IPS-20b (cell line): ENCODE measurements around the gene SLC7A6.

ENCODE experiments used
- H3K27ac ChIP-seq: one replicate; pipeline ENCODE4 v1.5.1; 2013; ENCODE audit warnings: low read length
- H3K27me3 ChIP-seq: 2 replicates; pipeline ENCODE4 v1.6.1; 2013; ENCODE audit warnings: mild to moderate bottlenecking, low read length, inconsistent platforms; ENCODE audit not compliant: insufficient read depth
- H3K36me3 ChIP-seq: 2 replicates; pipeline ENCODE4 v1.6.1; 2013; ENCODE audit warnings: low read depth, mild to moderate bottlenecking, inconsistent platforms, low read length, moderate library complexity; ENCODE audit not compliant: insufficient read depth
- H3K4me1 ChIP-seq: 2 replicates; pipeline ENCODE4 v1.6.1; 2013; ENCODE audit warnings: mild to moderate bottlenecking, control low read depth, inconsistent platforms, low read length, moderate library complexity; ENCODE audit not compliant: insufficient read depth
- H3K4me3 ChIP-seq: 2 replicates; pipeline ENCODE4 v1.5.1; 2013; ENCODE audit warnings: mild to moderate bottlenecking, low read length, inconsistent platforms
- H3K9ac ChIP-seq: 2 replicates; pipeline ENCODE4 v1.6.1; 2013; ENCODE audit warnings: low read depth, mild to moderate bottlenecking, inconsistent platforms, low read length, moderate library complexity
- H3K9me3 ChIP-seq: 2 replicates; pipeline ENCODE4 v1.6.1; 2013; ENCODE audit warnings: mild to moderate bottlenecking, low read depth, low read length, inconsistent platforms; ENCODE audit not compliant: insufficient read depth

The SLC7A6 gene

GRCh38 chr16:68247400-68247799 lies 16.9 kb upstream of the SLC7A6 start:
- no peak overlapping the region for H3K4me3 ChIP-seq
- H3K27me3 ChIP-seq, result peaks cover 22% of the 10 kb centered on the region
- H3K4me1 ChIP-seq, result peaks cover 4% of the 10 kb centered on the region; the same call in 1 of the 2 replicates
- H3K36me3 ChIP-seq, result no peaks in the 10 kb centered on the region
- H3K9ac ChIP-seq, result no peak overlapping the region
- H3K9me3 ChIP-seq, result no peaks in the 10 kb centered on the region
- no peak overlapping the region for H3K27ac ChIP-seq

- peaks cover 4% of the 10 kb centered on the region; the same call in 1 of the 2 replicates for H3K4me1 ChIP-seq
These were observed 16.4 kb upstream of the SLC7A6 start for GRCh38 chr16:68247932-68248331.

GRCh38 chr16:68249371-68249770 lies 15.0 kb upstream of the SLC7A6 start:
- Histone ChIP-seq H3K4me1 (peaks cover 4% of the 10 kb centered on the region; the same call in 1 of the 2 replicates), H3K27ac (no peak overlapping the region), H3K4me3 (no peak overlapping the region), H3K36me3 (no peaks in the 10 kb centered on the region), H3K27me3 (peaks cover 17% of the 10 kb centered on the region), H3K9ac (no peak overlapping the region), H3K9me3 (no peaks in the 10 kb centered on the region)

More at GRCh38 chr16:68247932-68248331, 16.4 kb upstream of the SLC7A6 start:
- H3K36me3 ChIP-seq, result no peaks in the 10 kb centered on the region
- H3K27ac ChIP-seq, result no peak overlapping the region
- no peak overlapping the region for H3K9ac ChIP-seq
- H3K27me3 ChIP-seq, result peaks cover 22% of the 10 kb centered on the region
- H3K4me3 ChIP-seq, result no peak overlapping the region
- H3K9me3 ChIP-seq, result no peaks in the 10 kb centered on the region

- H3K9me3 ChIP-seq, result no peaks in the 10 kb centered on the region
- H3K4me3 ChIP-seq, result no peak overlapping the region
- H3K27ac ChIP-seq, result no peak overlapping the region
- peaks cover under 1% of the 10 kb centered on the region; the same call in 1 of the 2 replicates for H3K4me1 ChIP-seq
- H3K36me3 ChIP-seq, result no peaks in the 10 kb centered on the region
- H3K9ac ChIP-seq, result no peak overlapping the region
- H3K27me3 ChIP-seq, result peaks cover 7% of the 10 kb centered on the region
These were observed 13.4 kb upstream of the SLC7A6 start for GRCh38 chr16:68250951-68251350.

DNA sequence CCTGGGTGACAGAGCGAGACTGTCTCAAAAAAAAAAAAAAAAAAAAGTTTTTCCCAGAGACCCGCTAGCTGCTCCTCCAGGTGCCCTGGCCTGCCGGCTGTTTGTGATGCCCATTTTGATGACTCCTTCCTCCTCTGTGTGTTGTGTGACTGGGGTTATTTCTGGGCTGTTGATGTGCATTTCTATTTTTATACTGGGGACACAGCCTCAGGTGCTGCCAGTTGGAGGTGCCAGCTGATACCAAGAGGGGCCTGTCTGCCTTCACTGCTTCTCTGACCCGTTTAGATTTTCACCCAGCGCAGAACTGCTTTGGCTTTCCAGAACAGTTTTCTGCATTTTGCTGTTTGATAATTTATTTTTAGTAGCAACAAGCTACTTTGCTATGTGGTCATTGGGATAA lies 12.5 kb upstream of the SLC7A6 start:
- no peaks in the 10 kb centered on the region for H3K9me3 ChIP-seq
- no peaks in the 10 kb centered on the region for H3K27me3 ChIP-seq
- no peak overlapping the region for H3K4me3 ChIP-seq
- no peak overlapping the region for H3K27ac ChIP-seq
- H3K9ac ChIP-seq, result no peak overlapping the region
- no peaks in the 10 kb centered on the region for H3K4me1 ChIP-seq
- no peaks in the 10 kb centered on the region for H3K36me3 ChIP-seq

- H3K9me3 ChIP-seq, result no peaks in the 10 kb centered on the region
- H3K9ac ChIP-seq, result no peak overlapping the region
- no peaks in the 10 kb centered on the region for H3K4me1 ChIP-seq
- no peaks in the 10 kb centered on the region for H3K27me3 ChIP-seq
- no peaks in the 10 kb centered on the region for H3K36me3 ChIP-seq
- no peak overlapping the region for H3K4me3 ChIP-seq
- no peak overlapping the region for H3K27ac ChIP-seq
These were observed 11.9 kb upstream of the SLC7A6 start for GRCh38 chr16:68252383-68252782.

GRCh38 chr16:68253721-68254120 lies 10.6 kb upstream of the SLC7A6 start:
- no peak overlapping the region for H3K27ac ChIP-seq

DNA sequence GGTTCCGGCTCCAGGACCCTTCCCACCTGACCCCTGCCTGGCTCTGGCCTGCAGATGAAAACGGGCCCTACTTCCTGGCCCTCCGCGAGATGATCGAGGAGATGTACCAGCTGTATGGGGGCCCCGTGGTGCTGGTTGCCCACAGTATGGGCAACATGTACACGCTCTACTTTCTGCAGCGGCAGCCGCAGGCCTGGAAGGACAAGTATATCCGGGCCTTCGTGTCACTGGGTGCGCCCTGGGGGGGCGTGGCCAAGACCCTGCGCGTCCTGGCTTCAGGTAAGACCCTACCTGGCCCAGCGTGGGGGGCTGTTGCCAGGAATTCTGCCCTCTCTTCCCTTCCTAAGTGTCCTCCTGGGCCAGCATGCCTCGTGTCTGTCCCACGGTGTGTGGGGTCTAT lies 8.6 kb upstream of the SLC7A6 start:
- Histone ChIP-seq H3K4me3 (no peak overlapping the region), H3K27ac (no peak overlapping the region), H3K36me3 (peaks cover 11% of the 10 kb centered on the region), H3K9ac (no peak overlapping the region), H3K9me3 (no peaks in the 10 kb centered on the region), H3K27me3 (no peaks in the 10 kb centered on the region), H3K4me1 (no peaks in the 10 kb centered on the region)

More at GRCh38 chr16:68253721-68254120, 10.6 kb upstream of the SLC7A6 start:
- H3K9me3 ChIP-seq, result no peaks in the 10 kb centered on the region
- no peaks in the 10 kb centered on the region for H3K4me1 ChIP-seq
- H3K27me3 ChIP-seq, result no peaks in the 10 kb centered on the region
- no peak overlapping the region for H3K4me3 ChIP-seq
- H3K36me3 ChIP-seq, result no peaks in the 10 kb centered on the region
- no peak overlapping the region for H3K9ac ChIP-seq

DNA sequence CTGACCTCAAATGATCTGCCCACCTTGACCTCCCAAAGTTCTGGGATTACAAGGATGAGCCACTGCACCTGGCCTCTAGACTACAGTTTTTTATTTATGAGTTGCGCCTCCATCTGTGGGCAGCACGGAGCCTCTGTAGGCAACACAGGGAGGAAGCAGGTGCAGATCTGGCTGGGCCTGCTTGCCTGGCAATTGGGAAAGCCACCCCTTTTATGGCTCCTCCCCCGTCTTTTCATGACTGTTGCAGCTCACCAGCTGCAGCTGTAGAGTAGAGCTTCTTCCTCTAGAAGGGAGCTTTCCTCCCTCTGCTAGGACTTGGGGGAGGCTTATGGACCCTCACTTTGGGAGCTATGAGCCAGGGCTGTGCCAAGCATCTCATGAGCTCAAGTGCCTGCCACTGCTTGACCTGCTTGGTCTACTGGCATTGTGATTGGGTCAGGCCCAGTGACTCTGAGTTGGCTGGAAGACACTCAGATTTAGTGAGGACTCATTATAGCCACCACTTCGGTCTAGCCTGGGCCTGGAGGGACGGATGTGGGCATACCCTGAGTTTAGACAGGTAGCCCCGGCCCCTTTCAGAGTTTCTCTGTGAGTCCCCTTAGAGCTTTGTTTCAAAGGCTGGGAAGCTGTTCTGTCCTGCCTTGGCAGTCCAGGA lies 6.9 kb upstream of the SLC7A6 start:
- no peak overlapping the region for H3K27ac ChIP-seq
- no peak overlapping the region for H3K4me3 ChIP-seq
- H3K27me3 ChIP-seq, result no peaks in the 10 kb centered on the region
- H3K36me3 ChIP-seq, result peaks cover 11% of the 10 kb centered on the region
- no peaks in the 10 kb centered on the region for H3K4me1 ChIP-seq
- H3K9me3 ChIP-seq, result no peaks in the 10 kb centered on the region
- H3K9ac ChIP-seq, result no peak overlapping the region

- H3K27ac ChIP-seq, result no peak overlapping the region
- no peaks in the 10 kb centered on the region for H3K9me3 ChIP-seq
- no peaks in the 10 kb centered on the region; the same call in 1 of the 2 replicates for H3K27me3 ChIP-seq
- no peak overlapping the region for H3K9ac ChIP-seq
- peaks cover 11% of the 10 kb centered on the region for H3K36me3 ChIP-seq
- no peaks in the 10 kb centered on the region for H3K4me1 ChIP-seq
- no peak overlapping the region for H3K4me3 ChIP-seq
These were observed 6.2 kb upstream of the SLC7A6 start for GRCh38 chr16:68257906-68258800.

GRCh38 chr16:68259007-68259825 lies 5.1 kb upstream of the SLC7A6 start:
- no peak overlapping the region for H3K9ac ChIP-seq
- H3K27me3 ChIP-seq, result peaks cover 5% of the 10 kb centered on the region; the same call in 1 of the 2 replicates
- H3K4me3 ChIP-seq, result no peak overlapping the region
- no peaks in the 10 kb centered on the region for H3K9me3 ChIP-seq
- peaks cover 11% of the 10 kb centered on the region for H3K36me3 ChIP-seq
- no peaks in the 10 kb centered on the region for H3K4me1 ChIP-seq
- H3K27ac ChIP-seq, result no peak overlapping the region
